A549 (cell line): ENCODE data around the gene ABCB6. TPM values are rescaled to one million over a fixed set of nuclear protein-coding genes. Genes with fewer than 3 reads are reported as not detected.

Experiments
- ATAC-seq, 2 experiments: fragments of 200-7000 bp in 1 of 2; fragments of >200 bp in 1 of 2; cut with Nextera tagmentation in 1 of 2; cut with Tn5 transposase in 1 of 2; 3 replicates each; pipeline versions ENCODE4 v1.8.0 to v1.9.1; 2018 to 2020; ENCODE audit warnings: mild to moderate bottlenecking in 1 of 2, moderate library complexity in 1 of 2
- CTCF ChIA-PET: fragments of 300-600 bp; sonication (Branson Sonifier 250); formaldehyde crosslinking; extraction: SDS; loops from one replicate; lab custom pipeline; 2021; ENCODE audit warnings: antibody characterized with exemption, inconsistent platforms; lab: Yijun Ruan, JAX
- POLR2A ChIA-PET: fragments of 350-600 bp; formaldehyde crosslinking; extraction: SDS; loops from one replicate; lab custom pipeline; 2021; ENCODE audit warnings: antibody characterized with exemption, inconsistent platforms; lab: Yijun Ruan, JAX
- DNase-seq, 2 experiments: peaks; one replicate each; pipeline versions ENCODE4 v3.0.0 to v3.0.0-alpha.2; 2011 to 2016; ENCODE audit warnings: low read depth in 1 of 2, low spot score in 1 of 2
- FAIRE-seq: peaks from 2 replicates; lab custom pipeline; 2011; peaks lifted over from hg19 to GRCh38; lab: Jason Lieb, UNC
- H3K27ac ChIP-seq, 2 experiments: fragments of >200 bp; sonication (Bioruptor Twin); formaldehyde crosslinking; 3 replicates each; pipeline ENCODE4 v1.5.1; 2016 to 2017
- H3K4me1 ChIP-seq: fragments of >200 bp; sonication (Bioruptor Twin); formaldehyde crosslinking; 3 replicates; pipeline ENCODE4 v1.6.1; 2016
- H3K4me2 ChIP-seq: fragments of >200 bp; sonication (Bioruptor Twin); formaldehyde crosslinking; 3 replicates; pipeline ENCODE4 v1.6.1; 2016
- H3K4me3 ChIP-seq: fragments of >200 bp; sonication (Bioruptor Twin); formaldehyde crosslinking; 3 replicates; pipeline ENCODE4 v1.5.1; 2016
- H3K9me3 ChIP-seq: fragments of >200 bp; sonication (Bioruptor Twin); formaldehyde crosslinking; 3 replicates; pipeline ENCODE4 v1.6.1; 2016
- CTCF ChIP-seq: fragments of >200 bp; sonication (Bioruptor Twin); formaldehyde crosslinking; IDR thresholded peaks from 3 replicates; pipeline ENCODE4 v1.5.1; 2016
- EHMT2 ChIP-seq: fragments of 200-600 bp; sonication (generic); IDR thresholded peaks from 2 replicates; pipeline ENCODE4 v1.6.1; 2016; ENCODE audit warnings: antibody characterized with exemption, low read depth, mild to moderate bottlenecking, moderate library complexity
- GATA3 ChIP-seq: IDR thresholded peaks from 2 replicates; pipeline ENCODE4 v1.6.1; 2012; ENCODE audit warnings: borderline replicate concordance
- HEYL ChIP-seq: fragments of 250-450 bp; sonication (Bioruptor Pico); IDR thresholded peaks from 2 replicates; pipeline ENCODE4 v1.8.0; 2021; ENCODE audit warnings: mild to moderate bottlenecking, moderate library complexity
- HMGXB4 ChIP-seq: fragments of 250-450 bp; sonication (Bioruptor Pico); IDR thresholded peaks from 2 replicates; pipeline ENCODE4 v1.5.0; 2021; ENCODE audit warnings: mild to moderate bottlenecking, moderate library complexity, borderline replicate concordance
- JUN ChIP-seq, 2 experiments: fragments of >200 bp; sonication (Bioruptor Twin); formaldehyde crosslinking; IDR thresholded peaks; 2 replicates in 1 of 2; 3 replicates in 1 of 2; pipeline ENCODE4 v1.6.1; 2016 to 2017
- MAX ChIP-seq: IDR thresholded peaks from 2 replicates; pipeline ENCODE4 v1.6.1; 2012
- POLR2A ChIP-seq: IDR thresholded peaks from 2 replicates; pipeline ENCODE4 v1.6.1; 2012; ENCODE audit warnings: mild to moderate bottlenecking, low read length
- RAD21 ChIP-seq, 2 experiments: fragments of >200 bp in 1 of 2; sonication (Bioruptor Twin) in 1 of 2; formaldehyde crosslinking in 1 of 2; IDR thresholded peaks in 1 of 2; conservative IDR thresholded peaks in 1 of 2; 2 replicates in 1 of 2; 3 replicates in 1 of 2; pipeline ENCODE4 v1.6.1; 2012 to 2018; ENCODE audit warnings: inconsistent platforms in 1 of 2
- REST ChIP-seq: fragments of 200-600 bp; sonication (generic); IDR thresholded peaks from 2 replicates; pipeline ENCODE4 v1.6.1; 2016; ENCODE audit warnings: antibody characterized with exemption, mild to moderate bottlenecking, moderate library complexity
- WGBS: methylation state at CpG from one replicate; pipeline ENCODE4 v1.1.6; 2017; ENCODE audit errors: missing lambda C conversion rate; 5-methylcytosine and 5-hydroxymethylcytosine counted together
- polyA plus RNA-seq, 4 experiments: library from polyadenylated mRNA; depleted of rRNA in 3 of 4; stranded (reverse); fragments of >200 nt; fragmentation: RNase III in 1 of 4; extraction: RNeasy Plus Mini Kit Qiagen cat#74134 plus additional on column Dnase treatment in 1 of 4; gene quantifications; 2 replicates in 3 of 4; 3 replicates in 1 of 4; pipeline ENCODE4 v1.2.3, GENCODE V29; 2011 to 2017

Gene ABCB6
- polyA plus RNA-seq, 2 of the 4 experiments (the other 2 are of a cell fraction) = 51.3 to 62.5 TPM

GRCh38 chr2:219252084-219252483 lies 33.3 kb upstream of the ABCB6 start:
- Histone ChIP-seq H3K4me1 (peaks cover 56% of the 10 kb centered on the region), H3K4me3 (peak overlapping the region; percentile 71), H3K27ac (peak overlapping the region; percentile 90), H3K9me3 (no peaks in the 10 kb centered on the region), H3K4me2 (peak overlapping the region; percentile 96)
- FAIRE-seq (no peak), DNase-seq (no peak), ATAC-seq (no peak)
- ChIA-PET CTCF (interaction anchor here (0.6 to 12.6 kb wide), 10 partner anchors 13 to 278 kb away, joined by 3 to 241 read pairs (median 4); partner anchors contain the start of genes ANKZF1, ATG9A, CNPPD1 and DNAJB2), POLR2A (interaction anchor here (0.5 to 4.5 kb wide), 7 partner anchors 22 to 60 kb away, joined by 4 to 65 read pairs (median 6); partner anchors contain the start of genes ANKZF1, ATG9A and DNAJB2)
- WGBS = 46% methylated on average over 4 of the region's 5 CpGs
- no peak for TF ChIP-seq HMGXB4
- no peak for TF ChIP-seq POLR2A
- no peak for TF ChIP-seq JUN (IDR thresholded peaks at IDR 0.05)

- H3K4me3 ChIP-seq = peak overlapping the region; percentile 71
- WGBS = 78% methylated on average over 6 of the region's 6 CpGs
- peak overlapping the region; percentile 96 for H3K4me2 ChIP-seq
- peak overlapping the region; percentile 90; a peak in 5 of 6 replicates for H3K27ac ChIP-seq
- TF ChIP-seq RAD21 (conservative IDR thresholded peaks at IDR 0.05 in 1 of 2, IDR thresholded peaks at IDR 0.05 in 1 of 2) (no peak), EHMT2 (no peak), HEYL (no peak), MAX (no peak), REST (no peak)
- DNase-seq (no peak), ATAC-seq (no peak), FAIRE-seq (no peak)
- no peaks in the 10 kb centered on the region for H3K9me3 ChIP-seq
- ChIA-PET CTCF (interaction anchor here (0.6 to 12.6 kb wide), 6 partner anchors 22 to 81 kb away, joined by 3 to 241 read pairs (median 4); partner anchors contain the start of genes ANKZF1, ATG9A, CNPPD1 and DNAJB2), POLR2A (interaction anchor here (1.3 to 4.5 kb wide), 4 partner anchors 22 to 43 kb away, joined by 4 to 65 read pairs (median 14); partner anchors contain the start of genes ANKZF1, ATG9A and DNAJB2)
- H3K4me1 ChIP-seq = peaks cover 61% of the 10 kb centered on the region
These were observed 32.9 kb upstream of the ABCB6 start for GRCh38 chr2:219251656-219252055.

GRCh38 chr2:219250049-219250781 lies 31.5 kb upstream of the ABCB6 start:
- peak overlapping the region; percentile 25; the same call in 2 of the 3 replicates for H3K4me3 ChIP-seq
- CTCF ChIA-PET = interaction anchor here (0.7 to 12.6 kb wide), 6 partner anchors 8 to 79 kb away, joined by 3 to 241 read pairs (median 4); partner anchors contain the start of genes CNPPD1 and DNAJB2
- POLR2A ChIA-PET = interaction anchor here (1.2 to 3.1 kb wide), 7 partner anchors 20 to 45 kb away, joined by 5 to 34 read pairs (median 19); partner anchors contain the start of genes ABCB6, ANKZF1, ATG9A and DNAJB2
- no peak for ATAC-seq
- no peaks in the 10 kb centered on the region for H3K9me3 ChIP-seq
- no peak for DNase-seq
- WGBS = 64% methylated on average over 19 of the region's 22 CpGs
- H3K4me2 ChIP-seq = peak overlapping the region; percentile 96
- FAIRE-seq = no peak
- peak overlapping the region; percentile 90 for H3K27ac ChIP-seq
- 0 out of 2 replicates have a peak, but pooled peaks have one; percentile 11 for TF ChIP-seq GATA3
- no peak for TF ChIP-seq CTCF
- H3K4me1 ChIP-seq = peaks cover 67% of the 10 kb centered on the region
